H1 (cell line): ENCODE data around the gene MAPRE2. TPM values are rescaled to one million over a fixed set of nuclear protein-coding genes. Genes with fewer than 3 reads are reported as not detected.

Experiments used
- CTCF ChIA-PET: fragments of 300-600 bp; sonication (Branson Sonifier 250); formaldehyde crosslinking; loops from one replicate; lab custom pipeline; 2021; ENCODE audit not compliant: partially characterized antibody; lab: Charles Lee
- POLR2A ChIA-PET: fragments of 300-600 bp; sonication (Branson Sonifier 250); formaldehyde crosslinking; loops from one replicate; lab custom pipeline; 2021; ENCODE audit warnings: inconsistent platforms; ENCODE audit not compliant: partially characterized antibody; lab: Charles Lee
- DNase-seq, 2 experiments: peaks; one replicate each; pipeline versions ENCODE4 v3.0.0 to v3.0.0-alpha.2; 2010 to 2022; ENCODE audit warnings: low spot score in 2 of 2, low read depth in 1 of 2, mixed read lengths in 1 of 2
- FAIRE-seq: peaks from 2 replicates; lab custom pipeline; 2011; peaks lifted over from hg19 to GRCh38; lab: Jason Lieb, UNC
- H2AFZ ChIP-seq: 2 replicates; pipeline ENCODE4 v1.8.1; 2012; ENCODE audit warnings: low read length, inconsistent platforms
- H2AK5ac ChIP-seq: 2 replicates; pipeline ENCODE4 v1.6.1; 2013; ENCODE audit warnings: low read depth, low read length
- H2BK120ac ChIP-seq: replicated peaks from 2 replicates; pipeline ENCODE3; 2013; ENCODE audit warnings: low read depth, low read length, inconsistent platforms
- H2BK12ac ChIP-seq: 2 replicates; pipeline ENCODE4 v1.6.1; 2013; ENCODE audit warnings: low read depth, low read length
- H2BK15ac ChIP-seq: 2 replicates; pipeline ENCODE4 v1.6.1; 2013; ENCODE audit warnings: low read length
- H2BK20ac ChIP-seq: 2 replicates; pipeline ENCODE4 v1.6.1; 2013; ENCODE audit warnings: low read length
- H2BK5ac ChIP-seq: 2 replicates; pipeline ENCODE4 v1.6.1; 2013; ENCODE audit warnings: low read depth, low read length
- H3K14ac ChIP-seq: 2 replicates; pipeline ENCODE4 v1.6.1; 2013; ENCODE audit warnings: inconsistent platforms; ENCODE audit not compliant: insufficient read length
- H3K18ac ChIP-seq: 2 replicates; pipeline ENCODE4 v1.6.1; 2013; ENCODE audit warnings: low read length; ENCODE audit errors: extremely low read depth
- H3K23ac ChIP-seq: 2 replicates; pipeline ENCODE4 v1.6.1; 2013; ENCODE audit warnings: inconsistent platforms; ENCODE audit not compliant: insufficient read length
- H3K23me2 ChIP-seq: 2 replicates; pipeline ENCODE4 v1.6.1; 2013; ENCODE audit warnings: low read depth, low read length
- H3K27ac ChIP-seq: 2 replicates; pipeline ENCODE4 v1.6.1; 2011; ENCODE audit warnings: low read depth, low read length, inconsistent platforms
- H3K27me3 ChIP-seq, 4 experiments: replicated peaks in 1 of 4; 1 replicate in 1 of 4; 2 replicates in 3 of 4; pipeline versions ENCODE4 v1.6.1 to v1.8.1; 2011 to 2013; ENCODE audit warnings: low read length in 3 of 4, mild to moderate bottlenecking in 3 of 4, inconsistent platforms in 2 of 4, mixed read lengths in 2 of 4, moderate library complexity in 1 of 4; ENCODE audit not compliant: control insufficient read depth in 3 of 4, insufficient read depth in 3 of 4; ENCODE audit errors: extremely low read depth in 1 of 4
- H3K36me3 ChIP-seq, 4 experiments: 2 replicates each; pipeline versions ENCODE4 v1.6.1 to v1.8.1; 2011 to 2013; ENCODE audit warnings: mild to moderate bottlenecking in 4 of 4, low read length in 3 of 4, moderate library complexity in 2 of 4, control low read depth in 1 of 4, inconsistent platforms in 1 of 4; ENCODE audit not compliant: insufficient read depth in 4 of 4, control insufficient read depth in 2 of 4
- H3K4ac ChIP-seq: replicated peaks from 2 replicates; pipeline ENCODE3; 2013; ENCODE audit warnings: low read length, low read depth, mixed read lengths, inconsistent platforms; ENCODE audit not compliant: insufficient read length
- H3K4me1 ChIP-seq, 4 experiments: replicated peaks in 1 of 4; 1 replicate in 1 of 4; 2 replicates in 3 of 4; pipeline versions ENCODE4 v1.6.1 to v1.8.1; 2011 to 2013; ENCODE audit warnings: low read length in 3 of 4, inconsistent platforms in 2 of 4, mixed read lengths in 1 of 4; ENCODE audit not compliant: insufficient read depth in 4 of 4, control insufficient read depth in 3 of 4
- H3K4me2 ChIP-seq, 2 experiments: 2 replicates each; pipeline versions ENCODE4 v1.6.1 to v1.8.1; 2011 to 2013; ENCODE audit warnings: low read depth in 2 of 2, low read length in 2 of 2, control low read depth in 1 of 2, inconsistent platforms in 1 of 2, mild to moderate bottlenecking in 1 of 2; ENCODE audit not compliant: insufficient read depth in 1 of 2
- H3K4me3 ChIP-seq, 4 experiments: fragments of 200-600, 300-600 bp in 1 of 4; sonication (generic), shearing (Covaris generic), sonication (Bioruptor Twin) in 1 of 4; 2 replicates each; pipeline versions ENCODE4 v1.5.1 to v1.8.1; 2011 to 2016; ENCODE audit warnings: low read length in 4 of 4, low read depth in 3 of 4, control low read depth in 2 of 4, inconsistent platforms in 2 of 4, mild to moderate bottlenecking in 2 of 4, mixed read lengths in 1 of 4, moderate library complexity in 1 of 4; ENCODE audit not compliant: insufficient read depth in 2 of 4; ENCODE audit errors: extremely low read depth in 1 of 4
- H3K56ac ChIP-seq: replicated peaks from 2 replicates; pipeline ENCODE3; 2013; ENCODE audit warnings: low read depth, mild to moderate bottlenecking, mixed read lengths, low read length, inconsistent platforms; ENCODE audit not compliant: insufficient read length
- H3K79me1 ChIP-seq: 2 replicates; pipeline ENCODE4 v1.6.1; 2013; ENCODE audit warnings: low read depth, low read length, control low read depth
- H3K79me2 ChIP-seq, 2 experiments: 2 replicates each; pipeline versions ENCODE4 v1.6.1 to v1.8.1; 2012 to 2013; ENCODE audit warnings: low read length in 2 of 2, mild to moderate bottlenecking in 2 of 2, inconsistent platforms in 1 of 2; ENCODE audit not compliant: insufficient read depth in 2 of 2, control insufficient read depth in 1 of 2
- H3K9ac ChIP-seq, 4 experiments: replicated peaks in 1 of 4; 1 replicate in 1 of 4; 2 replicates in 3 of 4; pipeline versions ENCODE4 v1.6.1 to v1.8.1; 2011 to 2013; ENCODE audit warnings: low read depth in 3 of 4, low read length in 3 of 4, control low read depth in 2 of 4, mild to moderate bottlenecking in 2 of 4, moderate library complexity in 2 of 4, inconsistent platforms in 1 of 4; ENCODE audit errors: extremely low read depth in 1 of 4
- H3K9me3 ChIP-seq, 2 experiments: 2 replicates each; pipeline versions ENCODE4 v1.6.1 to v1.8.1; 2012 to 2013; ENCODE audit warnings: mild to moderate bottlenecking in 2 of 2, moderate library complexity in 2 of 2, control low read depth in 1 of 2, inconsistent platforms in 1 of 2, low read depth in 1 of 2, low read length in 1 of 2, mixed read lengths in 1 of 2; ENCODE audit not compliant: insufficient read depth in 2 of 2
- H4K20me1 ChIP-seq, 2 experiments: replicated peaks in 1 of 2; 2 replicates each; pipeline versions ENCODE3 to v1.8.1; 2011 to 2013; ENCODE audit warnings: inconsistent platforms in 2 of 2, low read length in 2 of 2, mild to moderate bottlenecking in 1 of 2; ENCODE audit not compliant: insufficient read depth in 2 of 2, control insufficient read depth in 1 of 2
- H4K5ac ChIP-seq: 2 replicates; pipeline ENCODE4 v1.6.1; 2013; ENCODE audit warnings: low read length, low read depth, mixed read lengths, inconsistent platforms; ENCODE audit not compliant: insufficient read length
- H4K8ac ChIP-seq: 2 replicates; pipeline ENCODE4 v1.8.0; 2013; ENCODE audit warnings: mild to moderate bottlenecking, moderate library complexity, low read length, inconsistent platforms; ENCODE audit not compliant: insufficient read depth; ENCODE audit errors: extremely low read depth
- H4K91ac ChIP-seq: replicated peaks from 2 replicates; pipeline ENCODE3; 2013; ENCODE audit warnings: low read length, mixed read lengths, inconsistent platforms; ENCODE audit not compliant: insufficient read length
- BRCA1 ChIP-seq: IDR thresholded peaks from 2 replicates; pipeline ENCODE4 v1.6.1; 2012; ENCODE audit warnings: low read depth, low read length, improper control_type of control experiment
- MAFK ChIP-seq: IDR thresholded peaks from 2 replicates; pipeline ENCODE4 v1.6.1; 2012; ENCODE audit warnings: low read depth, mild to moderate bottlenecking, improper control_type of control experiment, low read length
- WGBS, 2 experiments: shearing (Covaris generic) in 1 of 2; methylation state at CpG; one replicate each; pipeline versions ENCODE4 v1.1.6 to v1.1.7; 2013 to 2015; ENCODE audit warnings: low lambda C conversion rate in 2 of 2, mixed read lengths in 2 of 2, inconsistent platforms in 1 of 2, low coverage in 1 of 2, missing lambda C conversion rate in 1 of 2; ENCODE audit not compliant: insufficient replicate concordance in 2 of 2, insufficient coverage in 1 of 2, insufficient read length in 1 of 2; ENCODE audit errors: extremely low coverage in 1 of 2, missing lambda C conversion rate in 1 of 2; 5-methylcytosine and 5-hydroxymethylcytosine counted together
- polyA plus RNA-seq, 7 experiments: library from polyadenylated mRNA; depleted of rRNA in 3 of 7; stranded (reverse) in 5 of 7; unstranded in 2 of 7; fragments of >200 nt in 5 of 7; fragments of 200-250 nt in 2 of 7; gene quantifications; 1 replicate in 5 of 7; 2 replicates in 1 of 7; 4 replicates in 1 of 7; pipeline versions ENCODE4 v1.2.1 to v1.2.3, GENCODE V29; 2011 to 2013; ENCODE audit warnings: missing spikeins in 2 of 7, mixed read lengths in 2 of 7
- total RNA-seq: library from RNA; stranded (reverse); fragmentation: NEBNext Ultra II Directional; extraction: Animal tissue kit (Norgen Biotek cat#: 25700); gene quantifications from 2 replicates; pipeline ENCODE4 v1.2.1, GENCODE V29; 2021

The MAPRE2 gene
- total and polyA plus RNA-seq, 2 of the 8 experiments (the other 6 are each of a cell fraction or from before 2014, with no cell fraction given): 32.6 to 33.1 TPM

DNA sequence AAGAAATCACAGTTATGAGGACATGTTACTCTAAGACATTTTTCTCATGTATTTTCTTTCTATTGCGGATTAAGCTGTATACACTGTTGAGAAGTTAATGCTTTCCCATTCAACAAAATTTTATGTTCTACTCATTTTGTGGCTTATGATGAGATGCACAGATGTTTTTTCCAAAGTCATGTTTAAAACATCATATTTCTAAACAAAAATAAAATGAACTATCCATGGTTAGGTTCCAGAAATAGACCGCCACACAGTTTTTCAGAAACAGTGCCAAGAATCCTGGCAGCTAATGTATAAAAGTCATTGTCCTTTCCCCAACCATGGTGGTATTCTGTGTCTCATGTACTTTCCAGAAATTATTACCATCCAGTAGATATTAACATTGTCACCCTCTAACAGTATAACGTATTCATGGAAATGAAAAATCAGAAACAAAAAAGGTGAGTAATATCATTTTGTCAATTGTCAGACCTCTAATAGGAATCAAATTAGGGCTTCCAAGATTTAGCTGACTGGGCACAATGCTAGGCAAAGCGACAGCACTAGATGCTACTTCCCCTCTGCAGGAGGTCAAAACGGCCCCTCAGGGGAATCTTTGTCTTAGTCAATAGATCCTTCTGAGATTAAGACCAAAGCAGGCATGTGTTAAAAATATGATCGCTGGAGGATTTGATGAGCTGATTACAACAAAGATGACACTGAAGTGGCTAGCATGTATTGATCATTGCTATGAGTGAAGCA is 145.2 kb downstream of the MAPRE2 start:
- H4K91ac ChIP-seq: no peak overlapping the region
- H3K23me2 ChIP-seq: no peaks in the 10 kb centered on the region
- H4K5ac ChIP-seq: no peak overlapping the region
- no peak overlapping the region for H3K18ac ChIP-seq
- no peaks in the 10 kb centered on the region for H3K79me2 ChIP-seq
- WGBS, 2 experiments: 83% methylated on average over 6 of the region's 6 CpGs; no CpG with 5 or more reads in 1 of the 2 experiments
- H3K27me3 ChIP-seq: no peaks in the 10 kb centered on the region
- no peak overlapping the region for H2AFZ ChIP-seq
- peaks cover 0 to 10% (median 2%) of the 10 kb centered on the region in 4 experiments; a peak in 5 of 7 replicates for H3K4me1 ChIP-seq
- no peak overlapping the region for H3K56ac ChIP-seq
- DNase-seq: no peak
- POLR2A ChIA-PET: interaction anchor here (1.8 kb wide), 1 partner anchor 10 kb away, joined by 5 read pairs; no protein-coding TSS in a partner anchor
- H3K36me3 ChIP-seq: no peaks in the 10 kb centered on the region
- H3K23ac ChIP-seq: no peak overlapping the region
- H4K8ac ChIP-seq: no peak overlapping the region
- TF ChIP-seq BRCA1 (no peak), MAFK (peak; percentile 82)
- TF ChIP-seq, all 59 proteins: peak for 1
- Histone ChIP-seq H4K20me1 (no peaks in the 10 kb centered on the region), H2BK5ac (no peak overlapping the region), H2BK12ac (no peak overlapping the region), H3K4me2 (no peak overlapping the region), H3K14ac (no peak overlapping the region), H3K4me3 (no peak overlapping the region), H2BK120ac (no peak overlapping the region), H3K4ac (no peak overlapping the region), H3K27ac (no peak overlapping the region), H3K79me1 (no peaks in the 10 kb centered on the region), H2BK15ac (no peak overlapping the region), H3K9me3 (no peaks in the 10 kb centered on the region), H2AK5ac (no peak overlapping the region), H2BK20ac (no peak overlapping the region), H3K9ac (no peak overlapping the region)
- CTCF ChIA-PET: interaction anchor here (0.6 to 2.1 kb wide), 8 partner anchors 11 to 228 kb away, joined by 3 to 7 read pairs (median 3); no protein-coding TSS in a partner anchor
- FAIRE-seq: no peak
